HepG2 (cell line): ENCODE measurements around the gene FOXD2. TPM values are rescaled to one million over a fixed set of nuclear protein-coding genes. Genes with fewer than 3 reads are reported as not detected.

ENCODE experiments used
- ARID5B ChIP-seq: IDR thresholded peaks from 2 replicates; pipeline ENCODE4 v1.4.0; 2020; ENCODE audit warnings: mild to moderate bottlenecking, missing genetic modification reagents
- BCL6 ChIP-seq: IDR thresholded peaks from 2 replicates; pipeline ENCODE4 v1.6.1; 2016; ENCODE audit warnings: missing genetic modification reagents, missing compliant biosample characterization
- CENPT ChIP-seq: sonication (generic); formaldehyde crosslinking; IDR thresholded peaks from 2 replicates; pipeline ENCODE4 v1.8.0; 2022; ENCODE audit warnings: low read depth, mild to moderate bottlenecking, moderate library complexity, missing genetic modification reagents
- HMG20B ChIP-seq: conservative IDR thresholded peaks from 2 replicates; pipeline ENCODE4 v1.6.1; 2016; ENCODE audit warnings: missing genetic modification reagents, missing compliant biosample characterization
- HOXA5 ChIP-seq: sonication (generic); formaldehyde crosslinking; IDR thresholded peaks from 2 replicates; pipeline ENCODE4 v1.4.0; 2020; ENCODE audit warnings: missing genetic modification reagents
- MXD1 ChIP-seq: sonication (generic); formaldehyde crosslinking; IDR thresholded peaks from 2 replicates; pipeline ENCODE4 v1.4.0; 2020; ENCODE audit warnings: mild to moderate bottlenecking, missing genetic modification reagents
- NR2F2 ChIP-seq: IDR thresholded peaks from 2 replicates; pipeline ENCODE4 v1.6.1; 2012; ENCODE audit warnings: low read depth, inconsistent platforms, borderline replicate concordance
- RARA ChIP-seq: IDR thresholded peaks from 2 replicates; pipeline ENCODE4 v1.6.1; 2016; ENCODE audit warnings: missing genetic modification reagents, missing compliant biosample characterization
- SMAD1 ChIP-seq: sonication (generic); formaldehyde crosslinking; IDR thresholded peaks from 2 replicates; pipeline ENCODE4 v1.4.0; 2020; ENCODE audit warnings: missing genetic modification reagents, low read depth, mild to moderate bottlenecking, borderline replicate concordance
- SMC3 ChIP-seq: IDR thresholded peaks from 2 replicates; pipeline ENCODE4 v1.6.1; 2011; ENCODE audit warnings: low read length, improper control_type of control experiment
- STAT6 ChIP-seq: sonication (generic); formaldehyde crosslinking; IDR thresholded peaks from 2 replicates; pipeline ENCODE4 v1.4.0; 2020; ENCODE audit warnings: missing genetic modification reagents, mild to moderate bottlenecking, borderline replicate concordance
- TRIM22 ChIP-seq: fragments of 450-650 bp; IDR thresholded peaks from 2 replicates; pipeline ENCODE4 v1.6.1; 2017
- ZBTB49 ChIP-seq: sonication (generic); formaldehyde crosslinking; IDR thresholded peaks from 2 replicates; pipeline ENCODE4 v1.4.0; 2020; ENCODE audit warnings: missing genetic modification reagents, borderline replicate concordance
- ZC3H13 ChIP-seq: sonication (generic); formaldehyde crosslinking; IDR thresholded peaks from 2 replicates; pipeline ENCODE4 v1.8.1; 2023; ENCODE audit warnings: mild to moderate bottlenecking, missing genetic modification reagents, moderate library complexity
- ZGPAT ChIP-seq: IDR thresholded peaks from 2 replicates; pipeline ENCODE4 v1.6.1; 2016; ENCODE audit warnings: mild to moderate bottlenecking
- ZMAT3 ChIP-seq: sonication (generic); formaldehyde crosslinking; conservative IDR thresholded peaks from 2 replicates; pipeline ENCODE4 v1.7.0; 2021; ENCODE audit warnings: missing genetic modification reagents
- ZNF496 ChIP-seq: sonication (generic); formaldehyde crosslinking; IDR thresholded peaks from 2 replicates; pipeline ENCODE4 v1.8.1; 2023; ENCODE audit warnings: mild to moderate bottlenecking, moderate library complexity, missing genetic modification reagents; ENCODE audit not compliant: insufficient replicate concordance
- ZNF556 ChIP-seq: sonication (generic); formaldehyde crosslinking; IDR thresholded peaks from 2 replicates; pipeline ENCODE4 v1.4.0; 2020; ENCODE audit warnings: mild to moderate bottlenecking, missing genetic modification reagents, borderline replicate concordance
- polyA plus RNA-seq, 8 experiments: library from polyadenylated mRNA; depleted of rRNA in 3 of 8; stranded (reverse) in 7 of 8; unstranded in 1 of 8; fragments of >200 nt; fragmentation: Illumina TruSeq in 4 of 8; extraction: Trizol in 4 of 8; gene quantifications; 2 replicates each; pipeline versions ENCODE4 v1.2.1 to v1.2.3, GENCODE V29; 2011 to 2016; ENCODE audit warnings: low read depth in 4 of 8, missing spikeins in 1 of 8, mixed read lengths in 1 of 8; ENCODE audit not compliant: insufficient read depth in 1 of 8
- total RNA-seq, 5 experiments: library from RNA; depleted of rRNA; stranded (reverse); fragments of >200 nt; fragmentation: Illumina TruSeq; extraction: Trizol; gene quantifications; 2 replicates each; pipeline ENCODE4 v1.2.3, GENCODE V29; 2016; ENCODE audit warnings: low read depth in 1 of 5

The FOXD2 gene
- total and polyA plus RNA-seq, 2 of the 13 experiments (the other 11 are each of a cell fraction or from before 2014, with no cell fraction given), result 0.01 to 0.09 TPM

- TF ChIP-seq STAT6 (CRISPR knock-in tag) (no peak), BCL6 (0 out of 2 replicates have a peak, but pooled peaks have one; percentile 17), SMAD1 (CRISPR knock-in tag) (no peak), ZMAT3 (CRISPR knock-in tag) (no peak), TRIM22 (no peak), RARA (CRISPR knock-in tag) (peak; percentile 72), CENPT (CRISPR knock-in tag) (no peak), ZC3H13 (CRISPR knock-in tag) (no peak), ZNF496 (CRISPR knock-in tag) (no peak), HMG20B (0 out of 2 replicates have a peak, but pooled peaks have one; percentile 16), MXD1 (CRISPR knock-in tag) (no peak), ARID5B (0 out of 2 replicates have a peak, but pooled peaks have one; percentile 14), ZGPAT (CRISPR knock-in tag) (no peak), NR2F2 (peak; percentile 88), HOXA5 (CRISPR knock-in tag) (no peak), ZBTB49 (CRISPR knock-in tag) (no peak), SMC3 (no peak), ZNF556 (CRISPR knock-in tag) (no peak; the same call in 1 of the 2 replicates)
These were observed 47.0 kb upstream of the FOXD2 start (continued) for GRCh38 chr1:47390843-47391242.
